H1 (cell line): ENCODE results near the gene SMIM32. TPM values are rescaled to one million over a fixed set of nuclear protein-coding genes. Genes with fewer than 3 reads are reported as not detected.

Experiments
- CTCF ChIA-PET: fragments of 300-600 bp; sonication (Branson Sonifier 250); formaldehyde crosslinking; loops from one replicate; lab custom pipeline; 2021; ENCODE audit not compliant: partially characterized antibody; lab: Charles Lee
- POLR2A ChIA-PET: fragments of 300-600 bp; sonication (Branson Sonifier 250); formaldehyde crosslinking; loops from one replicate; lab custom pipeline; 2021; ENCODE audit warnings: inconsistent platforms; ENCODE audit not compliant: partially characterized antibody; lab: Charles Lee
- DNase-seq, 2 experiments: peaks; one replicate each; pipeline versions ENCODE4 v3.0.0 to v3.0.0-alpha.2; 2010 to 2022; ENCODE audit warnings: low spot score in 2 of 2, low read depth in 1 of 2, mixed read lengths in 1 of 2
- FAIRE-seq: peaks from 2 replicates; lab custom pipeline; 2011; peaks lifted over from hg19 to GRCh38; lab: Jason Lieb, UNC
- H2AFZ ChIP-seq: 2 replicates; pipeline ENCODE4 v1.8.1; 2012; ENCODE audit warnings: low read length, inconsistent platforms
- H2AK5ac ChIP-seq: 2 replicates; pipeline ENCODE4 v1.6.1; 2013; ENCODE audit warnings: low read depth, low read length
- H2BK120ac ChIP-seq: replicated peaks from 2 replicates; pipeline ENCODE3; 2013; ENCODE audit warnings: low read depth, low read length, inconsistent platforms
- H2BK12ac ChIP-seq: 2 replicates; pipeline ENCODE4 v1.6.1; 2013; ENCODE audit warnings: low read depth, low read length
- H2BK15ac ChIP-seq: 2 replicates; pipeline ENCODE4 v1.6.1; 2013; ENCODE audit warnings: low read length
- H2BK20ac ChIP-seq: 2 replicates; pipeline ENCODE4 v1.6.1; 2013; ENCODE audit warnings: low read length
- H2BK5ac ChIP-seq: 2 replicates; pipeline ENCODE4 v1.6.1; 2013; ENCODE audit warnings: low read depth, low read length
- H3K14ac ChIP-seq: 2 replicates; pipeline ENCODE4 v1.6.1; 2013; ENCODE audit warnings: inconsistent platforms; ENCODE audit not compliant: insufficient read length
- H3K18ac ChIP-seq: 2 replicates; pipeline ENCODE4 v1.6.1; 2013; ENCODE audit warnings: low read length; ENCODE audit errors: extremely low read depth
- H3K23ac ChIP-seq: 2 replicates; pipeline ENCODE4 v1.6.1; 2013; ENCODE audit warnings: inconsistent platforms; ENCODE audit not compliant: insufficient read length
- H3K23me2 ChIP-seq: 2 replicates; pipeline ENCODE4 v1.6.1; 2013; ENCODE audit warnings: low read depth, low read length
- H3K27ac ChIP-seq: 2 replicates; pipeline ENCODE4 v1.6.1; 2011; ENCODE audit warnings: low read depth, low read length, inconsistent platforms
- H3K27me3 ChIP-seq, 4 experiments: replicated peaks in 1 of 4; 1 replicate in 1 of 4; 2 replicates in 3 of 4; pipeline versions ENCODE4 v1.6.1 to v1.8.1; 2011 to 2013; ENCODE audit warnings: low read length in 3 of 4, mild to moderate bottlenecking in 3 of 4, inconsistent platforms in 2 of 4, mixed read lengths in 2 of 4, moderate library complexity in 1 of 4; ENCODE audit not compliant: control insufficient read depth in 3 of 4, insufficient read depth in 3 of 4; ENCODE audit errors: extremely low read depth in 1 of 4
- H3K36me3 ChIP-seq, 4 experiments: 2 replicates each; pipeline versions ENCODE4 v1.6.1 to v1.8.1; 2011 to 2013; ENCODE audit warnings: mild to moderate bottlenecking in 4 of 4, low read length in 3 of 4, moderate library complexity in 2 of 4, control low read depth in 1 of 4, inconsistent platforms in 1 of 4; ENCODE audit not compliant: insufficient read depth in 4 of 4, control insufficient read depth in 2 of 4
- H3K4ac ChIP-seq: replicated peaks from 2 replicates; pipeline ENCODE3; 2013; ENCODE audit warnings: low read length, low read depth, mixed read lengths, inconsistent platforms; ENCODE audit not compliant: insufficient read length
- H3K4me1 ChIP-seq, 4 experiments: replicated peaks in 1 of 4; 1 replicate in 1 of 4; 2 replicates in 3 of 4; pipeline versions ENCODE4 v1.6.1 to v1.8.1; 2011 to 2013; ENCODE audit warnings: low read length in 3 of 4, inconsistent platforms in 2 of 4, mixed read lengths in 1 of 4; ENCODE audit not compliant: insufficient read depth in 4 of 4, control insufficient read depth in 3 of 4
- H3K4me2 ChIP-seq, 2 experiments: 2 replicates each; pipeline versions ENCODE4 v1.6.1 to v1.8.1; 2011 to 2013; ENCODE audit warnings: low read depth in 2 of 2, low read length in 2 of 2, control low read depth in 1 of 2, inconsistent platforms in 1 of 2, mild to moderate bottlenecking in 1 of 2; ENCODE audit not compliant: insufficient read depth in 1 of 2
- H3K4me3 ChIP-seq, 4 experiments: fragments of 200-600, 300-600 bp in 1 of 4; sonication (generic), shearing (Covaris generic), sonication (Bioruptor Twin) in 1 of 4; 2 replicates each; pipeline versions ENCODE4 v1.5.1 to v1.8.1; 2011 to 2016; ENCODE audit warnings: low read length in 4 of 4, low read depth in 3 of 4, control low read depth in 2 of 4, inconsistent platforms in 2 of 4, mild to moderate bottlenecking in 2 of 4, mixed read lengths in 1 of 4, moderate library complexity in 1 of 4; ENCODE audit not compliant: insufficient read depth in 2 of 4; ENCODE audit errors: extremely low read depth in 1 of 4
- H3K56ac ChIP-seq: replicated peaks from 2 replicates; pipeline ENCODE3; 2013; ENCODE audit warnings: low read depth, mild to moderate bottlenecking, mixed read lengths, low read length, inconsistent platforms; ENCODE audit not compliant: insufficient read length
- H3K79me1 ChIP-seq: 2 replicates; pipeline ENCODE4 v1.6.1; 2013; ENCODE audit warnings: low read depth, low read length, control low read depth
- H3K79me2 ChIP-seq, 2 experiments: 2 replicates each; pipeline versions ENCODE4 v1.6.1 to v1.8.1; 2012 to 2013; ENCODE audit warnings: low read length in 2 of 2, mild to moderate bottlenecking in 2 of 2, inconsistent platforms in 1 of 2; ENCODE audit not compliant: insufficient read depth in 2 of 2, control insufficient read depth in 1 of 2
- H3K9ac ChIP-seq, 4 experiments: replicated peaks in 1 of 4; 1 replicate in 1 of 4; 2 replicates in 3 of 4; pipeline versions ENCODE4 v1.6.1 to v1.8.1; 2011 to 2013; ENCODE audit warnings: low read depth in 3 of 4, low read length in 3 of 4, control low read depth in 2 of 4, mild to moderate bottlenecking in 2 of 4, moderate library complexity in 2 of 4, inconsistent platforms in 1 of 4; ENCODE audit errors: extremely low read depth in 1 of 4
- H3K9me3 ChIP-seq, 2 experiments: 2 replicates each; pipeline versions ENCODE4 v1.6.1 to v1.8.1; 2012 to 2013; ENCODE audit warnings: mild to moderate bottlenecking in 2 of 2, moderate library complexity in 2 of 2, control low read depth in 1 of 2, inconsistent platforms in 1 of 2, low read depth in 1 of 2, low read length in 1 of 2, mixed read lengths in 1 of 2; ENCODE audit not compliant: insufficient read depth in 2 of 2
- H4K20me1 ChIP-seq, 2 experiments: replicated peaks in 1 of 2; 2 replicates each; pipeline versions ENCODE3 to v1.8.1; 2011 to 2013; ENCODE audit warnings: inconsistent platforms in 2 of 2, low read length in 2 of 2, mild to moderate bottlenecking in 1 of 2; ENCODE audit not compliant: insufficient read depth in 2 of 2, control insufficient read depth in 1 of 2
- H4K5ac ChIP-seq: 2 replicates; pipeline ENCODE4 v1.6.1; 2013; ENCODE audit warnings: low read length, low read depth, mixed read lengths, inconsistent platforms; ENCODE audit not compliant: insufficient read length
- H4K8ac ChIP-seq: 2 replicates; pipeline ENCODE4 v1.8.0; 2013; ENCODE audit warnings: mild to moderate bottlenecking, moderate library complexity, low read length, inconsistent platforms; ENCODE audit not compliant: insufficient read depth; ENCODE audit errors: extremely low read depth
- H4K91ac ChIP-seq: replicated peaks from 2 replicates; pipeline ENCODE3; 2013; ENCODE audit warnings: low read length, mixed read lengths, inconsistent platforms; ENCODE audit not compliant: insufficient read length
- CHD2 ChIP-seq: IDR thresholded peaks from 2 replicates; pipeline ENCODE4 v1.6.1; 2012; ENCODE audit warnings: low read length, improper control_type of control experiment
- GABPA ChIP-seq: IDR thresholded peaks from 2 replicates; pipeline ENCODE4 v1.6.1; 2011; ENCODE audit warnings: mild to moderate bottlenecking, low read length, moderate library complexity, borderline replicate concordance; ENCODE audit not compliant: insufficient read depth
- HDAC6 ChIP-seq: IDR thresholded peaks from one replicate; pipeline ENCODE4 v1.7.1; 2012; ENCODE audit warnings: low read depth, mild to moderate bottlenecking, inconsistent platforms, low read length, moderate library complexity
- KDM4A ChIP-seq: IDR thresholded peaks from one replicate; pipeline ENCODE4 v1.7.1; 2012; ENCODE audit warnings: low read depth, mild to moderate bottlenecking, moderate library complexity, low read length, inconsistent platforms; ENCODE audit not compliant: severe bottlenecking
- MAX ChIP-seq: IDR thresholded peaks from 2 replicates; pipeline ENCODE4 v1.6.1; 2012; ENCODE audit warnings: inconsistent platforms
- TEAD4 ChIP-seq: IDR thresholded peaks from 2 replicates; pipeline ENCODE4 v1.6.1; 2012; ENCODE audit warnings: low read depth, low read length, inconsistent platforms, mixed read lengths
- WGBS, 2 experiments: shearing (Covaris generic) in 1 of 2; methylation state at CpG; one replicate each; pipeline versions ENCODE4 v1.1.6 to v1.1.7; 2013 to 2015; ENCODE audit warnings: low lambda C conversion rate in 2 of 2, mixed read lengths in 2 of 2, inconsistent platforms in 1 of 2, low coverage in 1 of 2, missing lambda C conversion rate in 1 of 2; ENCODE audit not compliant: insufficient replicate concordance in 2 of 2, insufficient coverage in 1 of 2, insufficient read length in 1 of 2; ENCODE audit errors: extremely low coverage in 1 of 2, missing lambda C conversion rate in 1 of 2; 5-methylcytosine and 5-hydroxymethylcytosine counted together
- polyA plus RNA-seq, 7 experiments: library from polyadenylated mRNA; depleted of rRNA in 3 of 7; stranded (reverse) in 5 of 7; unstranded in 2 of 7; fragments of >200 nt in 5 of 7; fragments of 200-250 nt in 2 of 7; gene quantifications; 1 replicate in 5 of 7; 2 replicates in 1 of 7; 4 replicates in 1 of 7; pipeline versions ENCODE4 v1.2.1 to v1.2.3, GENCODE V29; 2011 to 2013; ENCODE audit warnings: missing spikeins in 2 of 7, mixed read lengths in 2 of 7
- total RNA-seq: library from RNA; stranded (reverse); fragmentation: NEBNext Ultra II Directional; extraction: Animal tissue kit (Norgen Biotek cat#: 25700); gene quantifications from 2 replicates; pipeline ENCODE4 v1.2.1, GENCODE V29; 2021

The SMIM32 gene
- total and polyA plus RNA-seq, 2 of the 8 experiments (the other 6 are each of a cell fraction or from before 2014, with no cell fraction given) = 0.09 to 0.22 TPM

- Histone ChIP-seq H3K4me3 (peak overlapping the region; percentile 51 to 72 (median 63); a peak in 7 of 8 replicates), H3K56ac (no peak overlapping the region), H3K9ac (no peak overlapping the region), H3K4me2 (peak overlapping the region; percentile 82 to 99), H3K9me3 (no peaks in the 10 kb centered on the region), H2BK20ac (no peak overlapping the region), H3K14ac (no peak overlapping the region), H2BK120ac (no peak overlapping the region), H3K27ac (no peak overlapping the region), H2AK5ac (no peak overlapping the region), H4K91ac (no peak overlapping the region), H3K27me3 (peaks cover 48 to 80% (median 68%) of the 10 kb centered on the region in 4 experiments), H2AFZ (peak overlapping the region; percentile 49; the same call in 1 of the 2 replicates), H3K4me1 (peaks cover 0 to 16% (median 7%) of the 10 kb centered on the region in 4 experiments; a peak in 6 of 7 replicates), H3K79me1 (no peaks in the 10 kb centered on the region), H2BK5ac (no peak overlapping the region), H3K79me2 (no peaks in the 10 kb centered on the region), H2BK15ac (no peak overlapping the region), H4K5ac (no peak overlapping the region), H4K8ac (peak overlapping the region; percentile 7; the same call in 1 of the 2 replicates), H2BK12ac (no peak overlapping the region), H3K18ac (0 out of 2 replicates have a peak overlapping the region, but pooled peaks have one; percentile 32), H4K20me1 (peaks cover 12 to 27% of the 10 kb centered on the region in 2 experiments), H3K36me3 (peaks cover 0 to 2% (median under 1%) of the 10 kb centered on the region in 4 experiments; a peak in 4 of 8 replicates), H3K23me2 (peaks cover 17% of the 10 kb centered on the region), H3K23ac (no peak overlapping the region), H3K4ac (no peak overlapping the region)
- ChIA-PET CTCF (interaction anchor here (1.0 to 7.1 kb wide), 6 partner anchors 9 to 20 kb away, joined by 3 to 66 read pairs (median 5); no protein-coding TSS in a partner anchor), POLR2A (interaction anchor here (2.2 to 2.4 kb wide), 2 partner anchors 13 to 58 kb away, joined by 8 to 9 read pairs; partner anchors contain the start of gene SMAD5)
- 31% methylated on average over 44 of the region's 44 CpGs; no CpG with 5 or more reads in 1 of the 2 experiments for WGBS, 2 experiments
- no peak for DNase-seq
- no peak for TF ChIP-seq TEAD4
- peak; percentile 15; the same call in 1 of the 2 replicates for TF ChIP-seq MAX
- no peak for TF ChIP-seq KDM4A
- no peak for TF ChIP-seq CHD2
- no peak for TF ChIP-seq HDAC6
- TF ChIP-seq GABPA = peak; percentile 23; the same call in 1 of the 2 replicates
- no peak for FAIRE-seq
Measured at GRCh38 chr5:136191304-136192014, 1.5 kb downstream of the SMIM32 start.
